CD14-positive monocyte (primary cell): ENCODE results near the gene CST7. TPM values are rescaled to one million over a fixed set of nuclear protein-coding genes. Genes with fewer than 3 reads are reported as not detected.
A peak's percentile ranks its signal among the peaks of the same experiment; 100 is the strongest.

Source experiments
- DNase-seq, 3 donors: peaks; one replicate each; pipeline ENCODE4 v3.0.0-alpha.2; 2011 to 2022
- H2AFZ ChIP-seq: 2 replicates; pipeline ENCODE4 v1.6.0; 2012; ENCODE audit warnings: mild to moderate bottlenecking, low read depth, low read length, inconsistent platforms; ENCODE audit not compliant: insufficient read depth, poor library complexity, severe bottlenecking
- H3K27ac ChIP-seq, 2 donors: 1 replicate in 1 of 2; 2 replicates in 1 of 2; pipeline ENCODE4 v1.5.1; 2012 to 2013; ENCODE audit warnings: low read length in 2 of 2, control low read depth in 1 of 2, inconsistent platforms in 1 of 2, low read depth in 1 of 2, mild to moderate bottlenecking in 1 of 2
- H3K27me3 ChIP-seq, 2 donors: one replicate each; pipeline versions ENCODE4 v1.6.0 to v1.6.1; 2011 to 2013; ENCODE audit warnings: low read length in 2 of 2; ENCODE audit not compliant: control insufficient read depth in 2 of 2, insufficient read depth in 2 of 2
- H3K36me3 ChIP-seq, 2 donors: replicated peaks in 1 of 2; 1 replicate in 1 of 2; 2 replicates in 1 of 2; pipeline versions ENCODE4 v1.5.1 to v1.6.1; 2012 to 2013; ENCODE audit warnings: low read length in 2 of 2, control low read depth in 1 of 2, inconsistent platforms in 1 of 2, mild to moderate bottlenecking in 1 of 2; ENCODE audit not compliant: insufficient read depth in 2 of 2, control insufficient read depth in 1 of 2
- H3K4me1 ChIP-seq, 2 donors: 1 replicate in 1 of 2; 2 replicates in 1 of 2; pipeline versions ENCODE4 v1.5.1 to v1.6.1; 2012 to 2013; ENCODE audit warnings: low read length in 2 of 2, control low read depth in 1 of 2, inconsistent platforms in 1 of 2, mild to moderate bottlenecking in 1 of 2, moderate library complexity in 1 of 2; ENCODE audit not compliant: insufficient read depth in 2 of 2, control insufficient read depth in 1 of 2
- H3K4me2 ChIP-seq: replicated peaks from 2 replicates; pipeline ENCODE3; 2012; ENCODE audit warnings: low read length, moderate library complexity, mild to moderate bottlenecking; ENCODE audit not compliant: poor library complexity, severe bottlenecking; ENCODE audit errors: extremely low read depth
- H3K4me3 ChIP-seq, 3 experiments: fragments of 200-600 bp in 1 of 3; sonication (generic) in 1 of 3; replicated peaks in 1 of 3; 1 replicate in 2 of 3; 2 replicates in 1 of 3; pipeline ENCODE4 v1.5.1; 2011 to 2013; ENCODE audit warnings: low read length in 3 of 3, mild to moderate bottlenecking in 3 of 3, control low read depth in 2 of 3, low read depth in 2 of 3, inconsistent platforms in 1 of 3, moderate library complexity in 1 of 3
- H3K79me2 ChIP-seq: 2 replicates; pipeline ENCODE4 v1.6.0; 2012; ENCODE audit warnings: mild to moderate bottlenecking, control low read depth, inconsistent platforms, low read length, moderate library complexity; ENCODE audit not compliant: insufficient read depth
- H3K9ac ChIP-seq: 2 replicates; pipeline ENCODE4 v1.6.0; 2017; ENCODE audit warnings: low read length, mild to moderate bottlenecking; ENCODE audit not compliant: insufficient read depth, poor library complexity, severe bottlenecking
- H3K9me3 ChIP-seq, 2 donors: replicated peaks in 1 of 2; 1 replicate in 1 of 2; 2 replicates in 1 of 2; pipeline versions ENCODE4 v1.5.1 to v1.6.1; 2012 to 2013; ENCODE audit warnings: low read length in 2 of 2, control low read depth in 1 of 2; ENCODE audit not compliant: control insufficient read depth in 1 of 2, insufficient read depth in 1 of 2
- H4K20me1 ChIP-seq: 2 replicates; pipeline ENCODE4 v1.6.0; 2012; ENCODE audit warnings: mild to moderate bottlenecking, low read length, control low read depth, moderate library complexity; ENCODE audit not compliant: insufficient read depth
- H3K27ac Mint-ChIP-seq, 7 donors: one replicate each; pipeline ENCODE4 v1.8.0; 2020; ENCODE audit warnings: mild to moderate bottlenecking in 7 of 7, mixed read lengths in 7 of 7, moderate library complexity in 6 of 7, inconsistent platforms in 2 of 7
- H3K27me3 Mint-ChIP-seq, 3 donors: one replicate each; pipeline ENCODE4 v1.8.0; 2021 to 2022; ENCODE audit warnings: low read depth in 3 of 3, mild to moderate bottlenecking in 3 of 3, mixed read lengths in 3 of 3, moderate library complexity in 3 of 3, inconsistent platforms in 1 of 3
- H3K36me3 Mint-ChIP-seq, 2 donors: one replicate each; pipeline ENCODE4 v1.8.0; 2020; ENCODE audit warnings: mixed read lengths in 2 of 2, inconsistent platforms in 1 of 2, mild to moderate bottlenecking in 1 of 2
- H3K4me1 Mint-ChIP-seq: one replicate; pipeline ENCODE4 v1.8.0; 2020; ENCODE audit warnings: mild to moderate bottlenecking, mixed read lengths
- H3K4me3 Mint-ChIP-seq, 2 donors: one replicate each; pipeline ENCODE4 v1.8.0; 2020; ENCODE audit warnings: mild to moderate bottlenecking in 2 of 2, mixed read lengths in 2 of 2, moderate library complexity in 1 of 2
- H3K9me3 Mint-ChIP-seq, 7 donors: one replicate each; pipeline ENCODE4 v1.8.0; 2020 to 2022; ENCODE audit warnings: mixed read lengths in 7 of 7, mild to moderate bottlenecking in 6 of 7, moderate library complexity in 6 of 7, inconsistent platforms in 2 of 7
- WGBS: methylation state at CpG from one replicate; pipeline ENCODE4 v1.1.5; 2013; ENCODE audit warnings: missing lambda C conversion rate; ENCODE audit not compliant: insufficient coverage; 5-methylcytosine and 5-hydroxymethylcytosine counted together
- intact Hi-C, 2 donors: fragments of 100-400 bp; cut with micrococcal nuclease; formaldehyde crosslinking; loops; one replicate each; pipeline versions ENCODE4 v1.15.0 to v1.15.1; 2023
- polyA plus RNA-seq, 3 donors: library from polyadenylated mRNA; depleted of rRNA in 1 of 3; unstranded in 2 of 3; stranded (reverse) in 1 of 3; fragments of 300-500 nt in 2 of 3; fragments of >200 nt in 1 of 3; fragmentation: Illumina TruSeq in 2 of 3; gene quantifications; 1 replicate in 2 of 3; 2 replicates in 1 of 3; pipeline ENCODE4 v1.2.3, GENCODE V29; 2012 to 2021
- TF ChIP-seq, protein P1 (sequence below): fragments of 200-600 bp; IDR thresholded peaks from one replicate; pipeline ENCODE4 v1.8.0; 2022; ENCODE audit warnings: antibody characterized with exemption, mild to moderate bottlenecking

Gene CST7
- polyA plus RNA-seq, 3 donors: 1.2 to 3.2 (median 1.8) TPM

- Histone ChIP-seq H4K20me1 (no peaks in the 10 kb centered on the region), H3K9ac (no peak overlapping the region), H3K79me2 (no peaks in the 10 kb centered on the region), H3K27ac (no peak overlapping the region), H3K4me1 (no peaks in the 10 kb centered on the region), H3K4me3 (no peak overlapping the region), H3K27me3 (no peaks in the 10 kb centered on the region), H2AFZ (no peak overlapping the region), H3K4me2 (no peak overlapping the region), H3K9me3 (no peaks in the 10 kb centered on the region), H3K36me3 (peaks cover 89 to 100% of the 10 kb centered on the region in 2 donors)
- TF ChIP-seq, protein P1, sequence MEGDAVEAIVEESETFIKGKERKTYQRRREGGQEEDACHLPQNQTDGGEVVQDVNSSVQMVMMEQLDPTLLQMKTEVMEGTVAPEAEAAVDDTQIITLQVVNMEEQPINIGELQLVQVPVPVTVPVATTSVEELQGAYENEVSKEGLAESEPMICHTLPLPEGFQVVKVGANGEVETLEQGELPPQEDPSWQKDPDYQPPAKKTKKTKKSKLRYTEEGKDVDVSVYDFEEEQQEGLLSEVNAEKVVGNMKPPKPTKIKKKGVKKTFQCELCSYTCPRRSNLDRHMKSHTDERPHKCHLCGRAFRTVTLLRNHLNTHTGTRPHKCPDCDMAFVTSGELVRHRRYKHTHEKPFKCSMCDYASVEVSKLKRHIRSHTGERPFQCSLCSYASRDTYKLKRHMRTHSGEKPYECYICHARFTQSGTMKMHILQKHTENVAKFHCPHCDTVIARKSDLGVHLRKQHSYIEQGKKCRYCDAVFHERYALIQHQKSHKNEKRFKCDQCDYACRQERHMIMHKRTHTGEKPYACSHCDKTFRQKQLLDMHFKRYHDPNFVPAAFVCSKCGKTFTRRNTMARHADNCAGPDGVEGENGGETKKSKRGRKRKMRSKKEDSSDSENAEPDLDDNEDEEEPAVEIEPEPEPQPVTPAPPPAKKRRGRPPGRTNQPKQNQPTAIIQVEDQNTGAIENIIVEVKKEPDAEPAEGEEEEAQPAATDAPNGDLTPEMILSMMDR: no peak
- peak overlapping the region in 4 of 7 donors; percentile 41 to 69 (median 63) for H3K27ac Mint-ChIP-seq
- H3K27me3 Mint-ChIP-seq: peaks cover 0 to 4% (median 1%) of the 10 kb centered on the region in 3 donors
- H3K36me3 Mint-ChIP-seq: peaks cover 87 to 94% of the 10 kb centered on the region in 2 donors
- no peak for DNase-seq
- no peak overlapping the region for H3K4me3 Mint-ChIP-seq
- H3K4me1 Mint-ChIP-seq: no peaks in the 10 kb centered on the region
- H3K9me3 Mint-ChIP-seq: no peaks in the 10 kb centered on the region
- WGBS: 88% methylated on average over 1 of the region's 2 CpGs
- intact Hi-C loops: no loop called here
These were observed 13.1 kb downstream of the CST7 start for GRCh38 chr20:24962182-24962492.

DNA sequence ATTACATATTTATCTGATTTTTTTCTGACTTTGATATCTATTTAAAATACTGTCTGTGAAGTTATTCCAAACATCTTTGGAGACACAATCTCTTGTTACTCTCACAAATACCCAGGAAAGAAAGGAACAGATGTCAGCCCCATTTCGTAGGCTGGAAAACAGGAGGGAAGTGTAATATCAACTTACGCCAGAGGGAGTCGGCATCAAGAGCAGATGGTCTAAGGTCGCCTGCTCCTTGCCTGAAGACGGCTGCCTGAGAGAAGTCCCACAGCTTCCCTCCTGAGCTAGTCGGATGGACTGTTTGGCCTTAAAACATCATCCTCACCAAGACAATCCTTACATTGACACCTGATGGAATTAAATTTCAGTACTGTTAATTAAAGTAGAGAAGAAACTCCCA lies 13.4 kb downstream of the CST7 start:
- H3K27ac Mint-ChIP-seq: peak overlapping the region in 1 of 7 donors; percentile 12
- no peaks in the 10 kb centered on the region for H3K9me3 Mint-ChIP-seq
- no peak overlapping the region for H2AFZ ChIP-seq
- 100% methylated on average over 1 of the region's 6 CpGs for WGBS
- H3K36me3 Mint-ChIP-seq: peaks cover 90 to 94% of the 10 kb centered on the region in 2 donors
- no peak overlapping the region for H3K4me3 Mint-ChIP-seq
- H3K27ac ChIP-seq: no peak overlapping the region
- no peak overlapping the region for H3K9ac ChIP-seq
- peaks cover 0 to 6% (median 1%) of the 10 kb centered on the region in 3 donors for H3K27me3 Mint-ChIP-seq
- no peaks in the 10 kb centered on the region for H3K4me1 ChIP-seq
- no peaks in the 10 kb centered on the region for H4K20me1 ChIP-seq
- TF ChIP-seq, protein P1: no peak
- no peaks in the 10 kb centered on the region for H3K4me1 Mint-ChIP-seq
- H3K4me2 ChIP-seq: no peak overlapping the region
- H3K79me2 ChIP-seq: no peaks in the 10 kb centered on the region
- H3K36me3 ChIP-seq: peaks cover 90 to 100% of the 10 kb centered on the region in 2 donors
- H3K4me3 ChIP-seq: no peak overlapping the region
- DNase-seq: no peak
- no peaks in the 10 kb centered on the region for H3K27me3 ChIP-seq
- intact Hi-C loops: no loop called here
- H3K9me3 ChIP-seq: no peaks in the 10 kb centered on the region
